ENCODE measurements around the gene GMPR. TPM values are rescaled to one million over a fixed set of nuclear protein-coding genes. Genes with fewer than 3 reads are reported as not detected.

The GMPR gene
- polyA plus RNA-seq, 1 donor = 3.2 TPM

DNA sequence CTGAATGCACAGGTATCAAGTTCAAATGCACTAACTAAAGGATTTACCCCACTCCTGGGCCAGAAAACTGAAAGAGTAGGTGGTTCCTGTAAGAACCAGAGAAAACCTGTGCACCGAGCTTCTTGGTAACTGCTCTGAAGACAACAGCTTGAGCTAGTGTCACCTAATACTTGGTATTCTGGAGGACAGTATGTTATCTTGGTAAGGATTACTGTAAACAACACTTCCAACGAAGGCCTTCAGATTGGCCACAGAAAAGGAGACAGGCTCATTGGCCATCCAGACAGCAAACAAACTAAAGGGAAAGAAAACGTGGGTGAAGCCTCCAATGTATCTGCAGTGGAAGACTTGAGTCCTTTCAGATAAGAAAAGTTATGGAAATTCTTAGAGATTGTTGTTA is 61.5 kb downstream of the GMPR start:
- WGBS (ENCODE audit: insufficient coverage, low lambda C conversion rate) = 100% methylated on average over 1 of the region's 3 CpGs
- Histone ChIP-seq H3K36me3 (ENCODE audit: control insufficient read depth, insufficient read depth, low read length) (peaks cover 5% of the 10 kb centered on the region), H3K4me1 (ENCODE audit: control insufficient read depth, insufficient read depth, low read length) (no peaks in the 10 kb centered on the region), H3K4me3 (ENCODE audit: low read length) (no peak overlapping the region), H3K27me3 (ENCODE audit: control insufficient read depth, insufficient read depth, low read length) (no peaks in the 10 kb centered on the region), H3K9me3 (ENCODE audit: control insufficient read depth, low read depth, low read length) (no peaks in the 10 kb centered on the region), H3K27ac (ENCODE audit: low read length) (no peak overlapping the region)
- no peak for DNase-seq

DNA sequence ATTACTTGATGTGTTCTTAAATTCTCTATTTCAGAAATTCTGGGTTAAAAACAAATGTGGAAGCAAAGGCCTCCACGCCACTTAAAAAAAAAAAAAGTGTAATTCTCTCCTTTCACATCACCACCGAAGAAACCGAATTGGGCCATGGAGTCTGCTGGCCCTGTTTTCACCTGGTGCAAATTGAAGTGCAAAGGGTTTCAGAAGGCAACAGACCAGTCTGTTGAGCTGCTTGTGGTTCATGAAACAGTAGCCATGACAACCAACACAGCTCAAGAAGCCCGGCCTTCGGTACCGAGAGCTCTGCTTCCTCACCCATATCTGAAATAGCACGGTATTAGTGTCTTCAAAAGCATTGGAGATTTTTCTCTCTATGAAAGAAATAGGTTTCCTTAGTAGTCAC is 63.1 kb downstream of the GMPR start:
- no CpG with 5 or more reads among the region's 7 CpGs for WGBS (ENCODE audit: insufficient coverage, low lambda C conversion rate)

DNA sequence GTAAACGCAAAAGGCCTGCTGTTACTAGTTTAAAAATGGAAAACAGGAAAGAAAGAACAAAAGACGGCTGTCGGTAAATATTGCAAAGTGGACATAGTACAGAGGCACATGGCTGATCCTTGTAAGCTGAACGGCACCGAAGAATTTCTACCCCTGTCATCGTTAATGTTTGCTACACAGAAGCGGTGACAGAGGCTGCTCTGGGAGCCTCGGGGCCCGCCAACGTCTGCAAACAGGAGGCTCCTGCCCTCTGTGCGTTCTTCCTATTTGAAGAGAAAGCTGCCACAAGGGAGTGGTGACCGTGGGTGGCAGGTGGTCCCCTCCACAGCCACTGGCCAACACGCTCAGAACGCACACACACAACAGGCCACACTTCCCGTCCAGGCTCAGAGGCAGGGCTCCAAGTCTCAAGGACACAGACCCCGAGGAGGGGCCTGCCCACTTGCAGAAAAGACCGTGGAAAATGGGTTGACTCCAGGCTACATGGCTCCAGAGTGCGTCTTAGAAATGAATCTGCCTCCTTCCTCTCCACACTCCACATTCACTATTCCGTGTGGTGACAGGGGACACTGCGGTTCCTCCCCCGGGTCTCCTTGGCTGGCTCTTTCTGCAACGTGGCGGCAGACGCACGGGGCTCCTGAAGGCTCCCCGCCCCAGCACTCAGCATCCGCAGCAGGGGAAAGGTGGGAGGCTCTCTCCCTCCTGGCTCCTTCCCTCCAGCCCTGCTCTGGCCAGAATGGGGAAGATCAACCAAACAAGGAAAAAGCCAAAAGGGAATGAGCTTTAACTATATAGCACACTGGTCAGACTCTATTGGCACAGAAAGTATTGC is 64.5 kb downstream of the GMPR start:
- H3K27me3 ChIP-seq (ENCODE audit: control insufficient read depth, insufficient read depth, low read length) = no peaks in the 10 kb centered on the region
- no peak overlapping the region for H3K27ac ChIP-seq (ENCODE audit: low read length)
- no peak for DNase-seq
- H3K36me3 ChIP-seq (ENCODE audit: control insufficient read depth, insufficient read depth, low read length) = peaks cover 17% of the 10 kb centered on the region
- H3K4me3 ChIP-seq (ENCODE audit: low read length) = no peak overlapping the region
- WGBS (ENCODE audit: insufficient coverage, low lambda C conversion rate) = 65% methylated on average over 5 of the region's 27 CpGs
- H3K9me3 ChIP-seq (ENCODE audit: control insufficient read depth, low read depth, low read length) = no peaks in the 10 kb centered on the region
- no peaks in the 10 kb centered on the region for H3K4me1 ChIP-seq (ENCODE audit: control insufficient read depth, insufficient read depth, low read length)

More for the DNA sequence above, 63.1 kb downstream of the GMPR start:
- H3K27ac ChIP-seq (ENCODE audit: low read length) = no peak overlapping the region
- H3K4me3 ChIP-seq (ENCODE audit: low read length) = no peak overlapping the region
- H3K9me3 ChIP-seq (ENCODE audit: control insufficient read depth, low read depth, low read length) = no peaks in the 10 kb centered on the region
- DNase-seq = no peak
- H3K4me1 ChIP-seq (ENCODE audit: control insufficient read depth, insufficient read depth, low read length) = no peaks in the 10 kb centered on the region
- peaks cover 14% of the 10 kb centered on the region for H3K36me3 ChIP-seq (ENCODE audit: control insufficient read depth, insufficient read depth, low read length)
- no peaks in the 10 kb centered on the region for H3K27me3 ChIP-seq (ENCODE audit: control insufficient read depth, insufficient read depth, low read length)

DNA sequence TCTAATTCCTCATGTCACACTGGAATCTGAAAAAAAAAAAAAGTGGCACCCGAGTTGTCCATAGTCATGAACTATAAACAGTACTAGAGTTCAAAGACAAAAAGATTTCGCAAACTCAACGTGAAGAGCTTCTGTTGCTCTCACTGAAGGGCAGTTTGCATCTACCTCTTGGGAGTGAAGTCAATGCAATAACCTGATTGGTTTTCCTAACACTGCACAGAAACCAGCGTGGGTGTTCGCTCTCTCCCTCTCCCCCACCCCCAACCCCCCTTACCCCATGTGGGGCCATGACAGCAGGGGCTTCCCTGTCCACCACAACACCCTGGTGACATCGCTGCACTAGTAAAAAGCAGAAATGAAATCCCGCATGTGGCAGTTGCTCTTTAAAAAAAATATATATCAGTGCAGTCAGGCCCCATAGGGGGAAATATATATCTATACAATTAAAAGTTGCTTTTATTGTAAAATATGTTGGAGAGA is 66.9 kb downstream of the GMPR start:
- Histone ChIP-seq H3K4me1 (ENCODE audit: control insufficient read depth, insufficient read depth, low read length) (no peaks in the 10 kb centered on the region), H3K27ac (ENCODE audit: low read length) (no peak overlapping the region), H3K27me3 (ENCODE audit: control insufficient read depth, insufficient read depth, low read length) (no peaks in the 10 kb centered on the region), H3K36me3 (ENCODE audit: control insufficient read depth, insufficient read depth, low read length) (peaks cover 17% of the 10 kb centered on the region), H3K4me3 (ENCODE audit: low read length) (no peak overlapping the region), H3K9me3 (ENCODE audit: control insufficient read depth, low read depth, low read length) (no peaks in the 10 kb centered on the region)
- WGBS (ENCODE audit: insufficient coverage, low lambda C conversion rate) = 100% methylated on average over 1 of the region's 7 CpGs
- no peak for DNase-seq

DNA sequence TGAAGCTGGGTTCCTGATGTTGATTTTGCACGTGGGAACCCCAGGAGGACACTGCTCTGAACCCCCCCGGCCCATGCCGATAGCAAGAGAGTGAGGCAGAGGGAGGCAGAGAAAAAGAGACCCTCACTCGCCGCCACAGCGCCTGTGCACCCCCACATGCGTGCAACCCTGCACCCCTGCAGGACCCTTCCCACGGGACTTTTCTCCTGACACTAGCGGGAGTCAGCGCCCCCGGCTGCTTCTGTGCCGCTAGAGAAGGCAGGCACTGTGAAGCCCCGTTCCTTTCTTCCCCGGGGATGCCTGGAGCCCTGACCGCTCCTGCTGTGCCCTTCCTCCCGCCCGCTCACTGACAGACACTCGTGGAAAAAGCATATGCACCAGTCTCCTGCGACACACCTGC is 67.4 kb downstream of the GMPR start:
- no CpG with 5 or more reads among the region's 19 CpGs for WGBS (ENCODE audit: insufficient coverage, low lambda C conversion rate)
- Histone ChIP-seq H3K27me3 (ENCODE audit: control insufficient read depth, insufficient read depth, low read length) (no peaks in the 10 kb centered on the region), H3K4me1 (ENCODE audit: control insufficient read depth, insufficient read depth, low read length) (no peaks in the 10 kb centered on the region), H3K4me3 (ENCODE audit: low read length) (no peak overlapping the region), H3K36me3 (ENCODE audit: control insufficient read depth, insufficient read depth, low read length) (peaks cover 17% of the 10 kb centered on the region), H3K9me3 (ENCODE audit: control insufficient read depth, low read depth, low read length) (no peaks in the 10 kb centered on the region), H3K27ac (ENCODE audit: low read length) (no peak overlapping the region)
- no peak for DNase-seq

DNA sequence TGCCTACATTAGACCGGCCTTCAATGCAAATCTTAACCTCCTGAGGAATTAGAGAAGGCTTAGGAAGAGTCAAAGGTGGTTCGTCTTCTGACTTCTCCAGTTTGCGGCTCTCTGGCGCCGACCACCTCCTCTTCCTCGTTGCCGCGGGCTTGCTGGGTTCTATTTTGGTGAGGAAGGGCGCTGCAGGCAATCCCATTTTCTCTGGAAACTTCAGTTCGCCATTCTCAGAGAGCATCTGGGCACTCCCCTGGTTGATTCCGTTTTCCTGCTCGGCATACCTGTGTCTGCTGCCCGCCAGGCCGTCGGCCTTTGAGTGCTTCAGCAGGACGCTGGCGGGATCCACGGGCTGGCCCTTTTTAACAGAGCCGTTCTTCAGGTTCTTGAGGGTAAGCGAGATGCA is 67.9 kb downstream of the GMPR start:
- no peak overlapping the region for H3K27ac ChIP-seq (ENCODE audit: low read length)

DNA sequence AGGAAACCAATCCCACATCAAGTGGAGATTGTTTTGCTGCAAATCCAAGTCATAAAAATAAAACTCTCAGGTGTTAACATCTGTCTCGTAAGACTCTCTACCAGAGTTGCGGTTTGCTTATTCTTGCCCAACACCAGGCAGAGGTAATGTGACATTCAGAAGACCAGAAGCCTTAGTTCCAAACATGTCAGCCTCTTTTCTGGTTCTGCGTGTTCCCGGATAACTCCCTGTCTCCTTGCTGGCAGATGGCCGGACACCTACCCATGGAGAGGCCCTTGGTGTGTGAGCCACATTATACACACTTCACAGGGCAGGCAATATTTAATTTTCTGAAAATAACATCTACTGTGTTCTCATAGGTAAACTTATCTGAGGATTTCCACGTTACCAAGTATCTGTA is 73.4 kb downstream of the GMPR start:
- Histone ChIP-seq H3K9me3 (ENCODE audit: control insufficient read depth, low read depth, low read length) (no peaks in the 10 kb centered on the region), H3K4me1 (ENCODE audit: control insufficient read depth, insufficient read depth, low read length) (no peaks in the 10 kb centered on the region), H3K36me3 (ENCODE audit: control insufficient read depth, insufficient read depth, low read length) (peaks cover 1% of the 10 kb centered on the region), H3K27me3 (ENCODE audit: control insufficient read depth, insufficient read depth, low read length) (no peaks in the 10 kb centered on the region), H3K4me3 (ENCODE audit: low read length) (no peak overlapping the region), H3K27ac (ENCODE audit: low read length) (no peak overlapping the region)
- no peak for DNase-seq
- WGBS (ENCODE audit: insufficient coverage, low lambda C conversion rate) = 100% methylated on average over 1 of the region's 6 CpGs

More for the DNA sequence above, 67.9 kb downstream of the GMPR start:
- no peaks in the 10 kb centered on the region for H3K9me3 ChIP-seq (ENCODE audit: control insufficient read depth, low read depth, low read length)
- no peak overlapping the region for H3K4me3 ChIP-seq (ENCODE audit: low read length)
- no peaks in the 10 kb centered on the region for H3K4me1 ChIP-seq (ENCODE audit: control insufficient read depth, insufficient read depth, low read length)
- H3K36me3 ChIP-seq (ENCODE audit: control insufficient read depth, insufficient read depth, low read length) = peaks cover 17% of the 10 kb centered on the region
- DNase-seq = no peak
- no peaks in the 10 kb centered on the region for H3K27me3 ChIP-seq (ENCODE audit: control insufficient read depth, insufficient read depth, low read length)
- no CpG with 5 or more reads among the region's 20 CpGs for WGBS (ENCODE audit: insufficient coverage, low lambda C conversion rate)

DNA sequence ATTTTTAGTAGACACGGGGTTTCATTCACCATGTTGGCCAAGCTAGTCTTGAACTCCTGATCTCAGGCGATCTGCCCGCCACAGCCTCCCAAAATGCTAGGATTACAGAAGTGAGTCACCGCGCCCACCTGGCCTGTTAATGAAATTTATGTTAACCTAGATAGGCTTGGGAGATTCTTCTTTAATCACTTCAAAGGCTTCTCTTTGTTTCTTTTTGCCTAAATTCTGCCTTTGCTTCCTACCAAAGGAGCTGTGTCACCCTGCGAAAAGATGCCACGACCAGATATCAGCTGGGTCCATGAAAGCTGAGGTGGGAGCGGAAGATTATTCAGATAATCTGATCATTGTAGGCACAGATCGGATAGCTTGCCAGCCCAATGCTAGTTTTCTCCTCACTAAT is 75.3 kb downstream of the GMPR start:
- H3K36me3 ChIP-seq (ENCODE audit: control insufficient read depth, insufficient read depth, low read length) = no peaks in the 10 kb centered on the region
- no peak overlapping the region for H3K4me3 ChIP-seq (ENCODE audit: low read length)
- H3K27ac ChIP-seq (ENCODE audit: low read length) = no peak overlapping the region
- no peak for DNase-seq
- H3K27me3 ChIP-seq (ENCODE audit: control insufficient read depth, insufficient read depth, low read length) = no peaks in the 10 kb centered on the region
- WGBS (ENCODE audit: insufficient coverage, low lambda C conversion rate) = no CpG with 5 or more reads among the region's 9 CpGs
- H3K4me1 ChIP-seq (ENCODE audit: control insufficient read depth, insufficient read depth, low read length) = no peaks in the 10 kb centered on the region
- H3K9me3 ChIP-seq (ENCODE audit: control insufficient read depth, low read depth, low read length) = no peaks in the 10 kb centered on the region

DNA sequence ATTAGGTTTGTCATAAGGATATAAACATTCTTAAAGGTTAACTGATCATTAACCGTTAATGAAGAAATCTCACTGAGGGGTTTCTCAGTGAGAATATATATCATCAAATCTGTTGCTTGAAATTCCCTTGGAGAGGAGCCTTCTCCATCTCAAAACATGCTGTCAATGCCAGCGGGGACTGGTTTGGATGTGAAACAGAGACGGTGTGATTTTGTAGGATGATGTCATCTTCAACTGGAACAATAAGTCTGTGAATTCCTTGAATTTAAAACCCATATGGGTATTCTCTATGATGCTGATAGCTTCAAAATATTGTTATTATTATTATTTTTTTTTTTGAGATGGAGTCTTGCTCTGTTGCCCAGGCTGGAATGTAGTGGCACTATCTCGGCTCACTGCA is 75.9 kb downstream of the GMPR start:
- Histone ChIP-seq H3K36me3 (ENCODE audit: control insufficient read depth, insufficient read depth, low read length) (no peaks in the 10 kb centered on the region), H3K9me3 (ENCODE audit: control insufficient read depth, low read depth, low read length) (no peaks in the 10 kb centered on the region), H3K27me3 (ENCODE audit: control insufficient read depth, insufficient read depth, low read length) (no peaks in the 10 kb centered on the region), H3K27ac (ENCODE audit: low read length) (no peak overlapping the region), H3K4me1 (ENCODE audit: control insufficient read depth, insufficient read depth, low read length) (no peaks in the 10 kb centered on the region), H3K4me3 (ENCODE audit: low read length) (no peak overlapping the region)
- WGBS (ENCODE audit: insufficient coverage, low lambda C conversion rate) = 80% methylated on average over 2 of the region's 4 CpGs
- no peak for DNase-seq

DNA sequence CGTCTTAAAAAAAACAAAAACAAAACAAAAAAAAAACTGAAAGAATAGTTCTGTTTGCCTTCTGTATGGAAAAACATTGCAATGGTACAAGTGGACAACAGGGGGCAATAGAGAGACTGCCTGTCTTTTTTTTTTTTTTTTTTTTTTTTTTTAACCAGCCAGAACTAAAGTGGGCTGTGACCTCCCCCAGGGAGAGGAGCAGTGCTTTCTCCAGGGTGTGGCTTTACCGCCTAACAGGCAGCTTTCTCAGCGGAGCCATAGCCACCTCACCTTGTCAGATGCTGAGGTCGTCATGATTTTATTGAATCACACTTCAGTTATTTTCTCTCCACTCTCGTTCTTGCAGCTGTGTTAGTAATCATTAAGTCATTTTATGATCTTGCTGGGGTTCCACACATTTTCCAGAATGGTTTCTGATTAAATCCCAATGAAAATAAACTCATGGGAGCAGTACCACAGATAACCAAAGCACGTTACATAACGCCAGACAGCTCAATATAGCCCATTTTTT is 78.4 kb downstream of the GMPR start:
- Histone ChIP-seq H3K27me3 (ENCODE audit: control insufficient read depth, insufficient read depth, low read length) (no peaks in the 10 kb centered on the region), H3K27ac (ENCODE audit: low read length) (no peak overlapping the region), H3K4me1 (ENCODE audit: control insufficient read depth, insufficient read depth, low read length) (no peaks in the 10 kb centered on the region), H3K9me3 (ENCODE audit: control insufficient read depth, low read depth, low read length) (no peaks in the 10 kb centered on the region), H3K36me3 (ENCODE audit: control insufficient read depth, insufficient read depth, low read length) (peaks cover 4% of the 10 kb centered on the region), H3K4me3 (ENCODE audit: low read length) (no peak overlapping the region)
- WGBS (ENCODE audit: insufficient coverage, low lambda C conversion rate) = 78% methylated on average over 3 of the region's 7 CpGs
- no peak for DNase-seq

DNA sequence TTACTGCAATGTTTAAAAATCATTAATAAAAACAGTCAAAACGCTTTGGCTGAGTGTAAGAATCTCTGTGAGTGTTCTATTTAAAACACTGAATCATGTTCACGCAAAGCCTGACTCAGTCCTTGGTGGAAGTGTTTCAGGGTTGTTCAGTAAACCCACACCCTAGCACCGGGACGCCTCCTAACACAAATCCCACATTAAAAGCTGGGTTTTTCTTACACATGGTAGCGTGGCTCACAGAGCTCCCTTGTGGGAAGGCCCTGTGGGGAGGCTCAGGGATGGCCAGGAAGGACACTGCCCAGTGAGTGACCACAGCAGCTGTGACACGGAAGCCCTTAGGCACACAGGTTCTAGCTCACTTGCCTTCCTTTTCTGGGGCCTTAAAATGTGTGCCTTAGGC is 80.2 kb downstream of the GMPR start:
- no peaks in the 10 kb centered on the region for H3K4me1 ChIP-seq (ENCODE audit: control insufficient read depth, insufficient read depth, low read length)
- H3K27ac ChIP-seq (ENCODE audit: low read length) = no peak overlapping the region

More for the DNA sequence above, 80.2 kb downstream of the GMPR start:
- Histone ChIP-seq H3K9me3 (ENCODE audit: control insufficient read depth, low read depth, low read length) (no peaks in the 10 kb centered on the region), H3K36me3 (ENCODE audit: control insufficient read depth, insufficient read depth, low read length) (peaks cover 4% of the 10 kb centered on the region), H3K4me3 (ENCODE audit: low read length) (no peak overlapping the region), H3K27me3 (ENCODE audit: control insufficient read depth, insufficient read depth, low read length) (no peaks in the 10 kb centered on the region)
- DNase-seq = no peak
- no CpG with 5 or more reads among the region's 6 CpGs for WGBS (ENCODE audit: insufficient coverage, low lambda C conversion rate)

Measured in large intestine (tissue), 3 donors.